ENCODE measurements around the gene BARHL2. TPM values are rescaled to one million over a fixed set of nuclear protein-coding genes. Genes with fewer than 3 reads are reported as not detected.

BARHL2 gene
- total RNA-seq, 2 donors from 2014 or later, result not detected

GRCh38 chr1:90675161-90675847 lies 41.8 kb downstream of the BARHL2 start:
- H3K9me3 Mint-ChIP-seq, result peaks cover 4 to 11% of the 10 kb centered on the region in 2 donors
- H3K36me3 Mint-ChIP-seq (ENCODE audit: insufficient read depth in 2 of 2), result peaks cover 0 to 3% of the 10 kb centered on the region in 2 donors
- DNase-seq (no peak), ATAC-seq (replicated peaks in 1 of 2) (no peak)
- no peaks in the 10 kb centered on the region for H3K4me1 Mint-ChIP-seq (ENCODE audit: low read depth)
- no peaks in the 10 kb centered on the region for H3K27me3 Mint-ChIP-seq (ENCODE audit: low read depth)
- no peak overlapping the region for H3K27ac Mint-ChIP-seq
- no peak overlapping the region for H3K4me3 Mint-ChIP-seq

GRCh38 chr1:90671741-90672140 lies 45.4 kb downstream of the BARHL2 start:
- H3K9me3 Mint-ChIP-seq, result peaks cover 4 to 11% of the 10 kb centered on the region in 2 donors
- peaks cover 16% of the 10 kb centered on the region for H3K27me3 Mint-ChIP-seq (ENCODE audit: low read depth)
- H3K4me3 Mint-ChIP-seq, result no peak overlapping the region
- H3K27ac Mint-ChIP-seq, result no peak overlapping the region
- ATAC-seq (replicated peaks in 1 of 2) (no peak), DNase-seq (no peak)
- no peaks in the 10 kb centered on the region for H3K4me1 Mint-ChIP-seq (ENCODE audit: low read depth)
- H3K36me3 Mint-ChIP-seq (ENCODE audit: insufficient read depth in 2 of 2), result peaks cover 0 to 3% of the 10 kb centered on the region in 2 donors

GRCh38 chr1:90671251-90671650 lies 45.9 kb downstream of the BARHL2 start:
- H3K27ac Mint-ChIP-seq, result no peak overlapping the region
- H3K9me3 Mint-ChIP-seq, result peaks cover 4 to 8% of the 10 kb centered on the region in 2 donors
- DNase-seq (no peak), ATAC-seq (replicated peaks in 1 of 2) (no peak)
- H3K27me3 Mint-ChIP-seq (ENCODE audit: low read depth), result peaks cover 19% of the 10 kb centered on the region
- H3K4me3 Mint-ChIP-seq, result no peak overlapping the region
- H3K36me3 Mint-ChIP-seq (ENCODE audit: insufficient read depth in 2 of 2), result peaks cover 0 to 3% of the 10 kb centered on the region in 2 donors
- H3K4me1 Mint-ChIP-seq (ENCODE audit: low read depth), result no peaks in the 10 kb centered on the region

All from activated T-cell treated with anti-CD3 and anti-CD28 coated beads, Interleukin-2, amount 50 U/mL, for 72 hours (primary cell).